ENCODE data around the gene GRIA3. TPM values are rescaled to one million over a fixed set of nuclear protein-coding genes. Genes with fewer than 3 reads are reported as not detected.

GRIA3 gene
- polyA plus RNA-seq, 1 experiment, result 27.7 TPM

DNA sequence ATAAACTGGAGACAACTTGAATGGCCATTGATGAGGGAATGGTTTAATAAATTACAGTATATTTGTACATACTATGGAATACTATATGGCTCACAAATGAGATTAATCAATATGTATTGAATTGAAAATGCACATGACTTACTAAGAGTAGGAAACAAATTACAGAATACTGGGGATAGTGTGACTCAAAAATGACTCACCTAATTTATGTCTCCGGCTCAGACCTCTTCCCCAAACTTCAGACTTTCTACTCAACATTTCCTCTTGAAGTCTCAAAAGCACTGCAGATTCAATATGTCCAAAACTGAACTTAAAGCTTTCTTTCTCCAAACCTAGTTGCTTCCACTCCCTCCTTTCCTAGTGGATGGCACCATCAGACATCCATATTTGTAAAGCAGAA, 28.8 kb upstream of the GRIA3 start:
- H3K4me3 ChIP-seq (ENCODE audit: low read depth, low read length), result no peak overlapping the region
- TF ChIP-seq, protein P1, sequence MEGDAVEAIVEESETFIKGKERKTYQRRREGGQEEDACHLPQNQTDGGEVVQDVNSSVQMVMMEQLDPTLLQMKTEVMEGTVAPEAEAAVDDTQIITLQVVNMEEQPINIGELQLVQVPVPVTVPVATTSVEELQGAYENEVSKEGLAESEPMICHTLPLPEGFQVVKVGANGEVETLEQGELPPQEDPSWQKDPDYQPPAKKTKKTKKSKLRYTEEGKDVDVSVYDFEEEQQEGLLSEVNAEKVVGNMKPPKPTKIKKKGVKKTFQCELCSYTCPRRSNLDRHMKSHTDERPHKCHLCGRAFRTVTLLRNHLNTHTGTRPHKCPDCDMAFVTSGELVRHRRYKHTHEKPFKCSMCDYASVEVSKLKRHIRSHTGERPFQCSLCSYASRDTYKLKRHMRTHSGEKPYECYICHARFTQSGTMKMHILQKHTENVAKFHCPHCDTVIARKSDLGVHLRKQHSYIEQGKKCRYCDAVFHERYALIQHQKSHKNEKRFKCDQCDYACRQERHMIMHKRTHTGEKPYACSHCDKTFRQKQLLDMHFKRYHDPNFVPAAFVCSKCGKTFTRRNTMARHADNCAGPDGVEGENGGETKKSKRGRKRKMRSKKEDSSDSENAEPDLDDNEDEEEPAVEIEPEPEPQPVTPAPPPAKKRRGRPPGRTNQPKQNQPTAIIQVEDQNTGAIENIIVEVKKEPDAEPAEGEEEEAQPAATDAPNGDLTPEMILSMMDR (IDR thresholded peaks at IDR 0.05; ENCODE audit: insufficient read depth, low read depth, low read length), result no peak
- H3K36me3 ChIP-seq (ENCODE audit: control insufficient read depth, insufficient read depth, low read length), result no peaks in the 10 kb centered on the region
- ChIA-PET CTCF (no interaction called here), POLR2A (no interaction called here)
- no peak for DNase-seq (ENCODE audit: low read depth)
- H3K27me3 ChIP-seq (ENCODE audit: control insufficient read depth, insufficient read depth, low read length), result no peaks in the 10 kb centered on the region

DNA sequence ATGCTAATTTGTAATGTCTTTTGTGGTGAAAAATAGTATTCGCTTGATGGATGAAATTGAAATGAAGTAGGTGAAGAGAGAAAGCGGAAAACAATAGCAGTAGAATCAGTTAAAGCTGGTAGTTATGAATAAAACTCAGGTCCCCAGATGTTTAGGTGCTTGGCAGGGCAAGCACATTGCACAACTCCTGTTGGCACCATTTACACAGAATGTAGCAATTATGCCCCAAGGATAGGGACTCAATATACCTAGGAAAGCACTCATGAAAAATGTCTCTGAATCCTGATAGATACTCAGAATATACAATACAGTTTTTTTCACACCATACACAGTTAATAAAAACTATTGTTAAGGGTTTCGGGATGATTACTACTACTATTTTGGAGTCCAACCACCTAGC, 26.5 kb upstream of the GRIA3 start:
- ChIA-PET CTCF (no interaction called here), POLR2A (no interaction called here)

DNA sequence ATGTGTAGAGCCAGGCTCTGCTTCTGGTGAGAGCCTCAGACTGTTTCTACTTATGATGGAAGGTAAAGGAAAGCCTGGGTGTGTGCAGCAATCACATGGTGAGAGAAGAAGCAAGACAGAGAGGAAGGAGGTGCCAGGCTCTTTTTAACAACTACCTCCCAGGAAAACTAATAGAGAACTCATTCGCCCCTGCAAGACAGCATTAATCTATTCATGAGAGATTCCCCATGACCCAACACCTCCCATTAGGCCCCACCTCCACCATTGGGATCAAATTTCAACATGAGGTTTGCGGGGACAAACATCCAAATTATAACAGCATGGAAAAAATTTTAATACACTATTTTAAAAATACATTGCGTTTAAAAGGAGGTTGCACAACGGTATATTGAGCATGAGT, 24.7 kb upstream of the GRIA3 start:
- POLR2A ChIA-PET, result no interaction called here
- CTCF ChIA-PET, result no interaction called here
- TF ChIP-seq, protein P1 (IDR thresholded peaks at IDR 0.05; ENCODE audit: insufficient read depth, low read depth, low read length), result no peak
- no peak for DNase-seq (ENCODE audit: low read depth)
- Histone ChIP-seq H3K36me3 (ENCODE audit: control insufficient read depth, insufficient read depth, low read length) (no peaks in the 10 kb centered on the region), H3K4me3 (ENCODE audit: low read depth, low read length) (no peak overlapping the region), H3K27me3 (ENCODE audit: control insufficient read depth, insufficient read depth, low read length) (no peaks in the 10 kb centered on the region)

More for the DNA sequence above, 26.5 kb upstream of the GRIA3 start:
- no peaks in the 10 kb centered on the region for H3K36me3 ChIP-seq (ENCODE audit: control insufficient read depth, insufficient read depth, low read length)
- no peaks in the 10 kb centered on the region for H3K27me3 ChIP-seq (ENCODE audit: control insufficient read depth, insufficient read depth, low read length)
- TF ChIP-seq, protein P1 (IDR thresholded peaks at IDR 0.05; ENCODE audit: insufficient read depth, low read depth, low read length), result no peak
- DNase-seq (ENCODE audit: low read depth), result no peak
- H3K4me3 ChIP-seq (ENCODE audit: low read depth, low read length), result no peak overlapping the region

DNA sequence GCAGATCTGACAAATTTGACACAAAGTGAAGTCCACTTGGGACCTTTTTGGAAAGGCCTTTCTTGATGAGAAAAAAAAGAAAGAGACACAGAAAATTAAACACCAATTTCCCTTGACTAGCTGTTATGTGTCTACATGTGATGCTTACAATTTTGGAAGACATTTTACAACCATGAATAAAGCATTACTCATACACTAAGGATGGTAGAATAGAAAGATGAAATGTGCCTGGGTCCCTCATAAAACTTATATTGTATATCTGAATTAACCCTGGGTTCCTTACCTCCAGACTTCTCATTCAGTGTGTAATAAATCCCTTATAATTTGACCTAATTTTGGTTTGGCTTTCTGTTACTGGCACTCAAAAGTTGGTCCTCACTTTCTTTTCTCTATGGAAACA, 16.5 kb upstream of the GRIA3 start:
- no peak for DNase-seq (ENCODE audit: low read depth)
- Histone ChIP-seq H3K27me3 (ENCODE audit: control insufficient read depth, insufficient read depth, low read length) (no peaks in the 10 kb centered on the region), H3K4me3 (ENCODE audit: low read depth, low read length) (no peak overlapping the region), H3K36me3 (ENCODE audit: control insufficient read depth, insufficient read depth, low read length) (no peaks in the 10 kb centered on the region)
- POLR2A ChIA-PET, result no interaction called here
- TF ChIP-seq, protein P1 (IDR thresholded peaks at IDR 0.05; ENCODE audit: insufficient read depth, low read depth, low read length), result no peak
- CTCF ChIA-PET, result no interaction called here

DNA sequence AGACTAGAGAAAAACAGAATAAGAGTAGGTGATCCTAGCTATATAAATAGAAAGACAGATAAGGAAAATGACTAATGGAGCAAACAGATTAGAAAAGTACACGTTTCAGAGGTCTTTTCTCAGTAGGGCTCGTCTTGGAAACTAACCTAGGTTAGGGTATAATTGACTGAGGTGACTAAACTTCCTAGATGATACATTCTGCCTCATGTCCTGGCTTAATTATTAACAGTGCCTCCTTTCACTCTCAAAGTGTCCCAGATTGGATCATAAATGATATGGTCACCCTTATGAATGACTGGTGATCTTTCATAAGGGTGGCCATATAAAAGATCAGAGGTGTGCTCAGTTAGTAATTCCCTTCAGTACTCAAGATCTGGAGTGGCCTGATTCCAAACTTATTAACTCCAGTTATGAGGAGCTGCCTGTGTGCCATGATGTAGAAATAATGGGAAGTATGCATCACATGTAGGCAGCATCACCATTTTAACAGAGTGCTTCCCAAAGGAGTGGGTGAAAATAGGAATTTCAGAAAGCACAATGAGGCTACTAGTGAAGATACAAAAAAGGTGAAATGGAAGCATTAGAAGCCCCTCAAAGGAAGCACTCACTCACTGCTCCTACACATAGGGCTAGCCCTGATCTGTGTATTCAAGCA, 14.7 kb upstream of the GRIA3 start:
- H3K4me3 ChIP-seq (ENCODE audit: low read depth, low read length), result no peak overlapping the region
- no peaks in the 10 kb centered on the region for H3K27me3 ChIP-seq (ENCODE audit: control insufficient read depth, insufficient read depth, low read length)
- POLR2A ChIA-PET, result no interaction called here
- CTCF ChIA-PET, result no interaction called here
- TF ChIP-seq, protein P1 (IDR thresholded peaks at IDR 0.05; ENCODE audit: insufficient read depth, low read depth, low read length), result no peak
- no peaks in the 10 kb centered on the region for H3K36me3 ChIP-seq (ENCODE audit: control insufficient read depth, insufficient read depth, low read length)
- no peak for DNase-seq (ENCODE audit: low read depth)

Measured in BJ (cell line).